Adipocyte (in vitro differentiated cells): ENCODE results near the gene CD6.
"Not testable (repeated sequence)": the region's sequence is repeated elsewhere in the genome, so short reads cannot be mapped to it uniquely, and the experiment has no call there.

ENCODE experiments used
- DNase-seq: peaks from one replicate; pipeline ENCODE4 v3.0.0-alpha.2; 2015; ENCODE audit warnings: low read depth
- H3K27me3 ChIP-seq: replicated peaks from 2 replicates; pipeline ENCODE4 v1.7.0; 2013; ENCODE audit warnings: mild to moderate bottlenecking, low read length, moderate library complexity; ENCODE audit not compliant: control insufficient read depth, insufficient read depth
- H3K36me3 ChIP-seq: 2 replicates; pipeline ENCODE4 v1.7.0; 2013; ENCODE audit warnings: low read length, mild to moderate bottlenecking, moderate library complexity; ENCODE audit not compliant: control insufficient read depth, insufficient read depth, severe bottlenecking
- H3K4me1 ChIP-seq: 2 replicates; pipeline ENCODE4 v1.7.0; 2013; ENCODE audit warnings: mild to moderate bottlenecking, low read length, moderate library complexity; ENCODE audit not compliant: control insufficient read depth, insufficient read depth
- H3K4me3 ChIP-seq: 2 replicates; pipeline ENCODE4 v1.7.0; 2013; ENCODE audit warnings: mild to moderate bottlenecking, low read length, moderate library complexity
- H3K9ac ChIP-seq: 2 replicates; pipeline ENCODE4 v1.7.0; 2013; ENCODE audit warnings: mild to moderate bottlenecking, low read length, moderate library complexity
- H3K9me3 ChIP-seq: 2 replicates; pipeline ENCODE4 v1.7.0; 2013; ENCODE audit warnings: mild to moderate bottlenecking, low read length, moderate library complexity; ENCODE audit not compliant: control insufficient read depth

CD6 gene

GRCh38 chr11:60959431-60959830 lies 12.0 kb upstream of the CD6 start:
- H3K4me3 ChIP-seq, result no peak overlapping the region
- DNase-seq, result peak; percentile 24
- H3K9ac ChIP-seq, result no peak overlapping the region
- no peaks in the 10 kb centered on the region for H3K36me3 ChIP-seq
- no peaks in the 10 kb centered on the region for H3K9me3 ChIP-seq
- H3K27me3 ChIP-seq, result no peaks in the 10 kb centered on the region
- peaks cover 18% of the 10 kb centered on the region for H3K4me1 ChIP-seq

DNA sequence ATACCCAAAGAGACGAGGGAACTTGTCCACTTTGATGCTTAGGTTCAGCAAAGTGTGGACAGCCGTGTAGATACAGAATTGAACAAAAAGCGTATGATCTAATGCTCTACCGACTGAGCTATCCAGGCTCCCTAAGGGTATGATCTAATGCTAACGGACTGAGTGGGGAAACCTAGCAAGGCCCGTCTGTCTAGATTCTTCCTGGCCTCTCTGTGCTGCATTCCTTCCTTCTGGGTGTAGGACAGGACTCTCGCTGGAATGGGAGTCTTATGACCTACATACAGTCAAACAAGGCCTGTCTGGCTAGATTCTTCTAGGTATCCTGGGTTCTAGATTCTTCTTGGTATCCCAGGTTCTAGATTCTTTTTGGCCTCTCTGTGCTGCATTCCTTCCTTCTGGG lies 11.1 kb upstream of the CD6 start:
- H3K9me3 ChIP-seq, result no peaks in the 10 kb centered on the region
- peaks cover 18% of the 10 kb centered on the region for H3K4me1 ChIP-seq
- H3K36me3 ChIP-seq, result no peaks in the 10 kb centered on the region
- H3K9ac ChIP-seq, result no peak overlapping the region
- H3K27me3 ChIP-seq, result no peaks in the 10 kb centered on the region
- no peak overlapping the region for H3K4me3 ChIP-seq
- DNase-seq, result no peak

- peaks cover 12% of the 10 kb centered on the region for H3K9me3 ChIP-seq
- no peak for DNase-seq
- H3K9ac ChIP-seq, result no peak overlapping the region
Measured at GRCh38 chr11:60964801-60965200, 6.7 kb upstream of the CD6 start.

GRCh38 chr11:60966890-60967289 lies 4.6 kb upstream of the CD6 start:
- no peaks in the 10 kb centered on the region for H3K36me3 ChIP-seq
- no peak for DNase-seq
- H3K27me3 ChIP-seq, result peaks cover 15% of the 10 kb centered on the region

More at GRCh38 chr11:60964801-60965200, 6.7 kb upstream of the CD6 start:
- peaks cover 6% of the 10 kb centered on the region for H3K4me1 ChIP-seq
- H3K4me3 ChIP-seq, result no peak overlapping the region
- H3K36me3 ChIP-seq, result no peaks in the 10 kb centered on the region
- H3K27me3 ChIP-seq, result peaks cover 10% of the 10 kb centered on the region

GRCh38 chr11:60968223-60968622 lies 3.3 kb upstream of the CD6 start:
- DNase-seq, result no peak
- no peak overlapping the region for H3K4me3 ChIP-seq
- peaks cover 25% of the 10 kb centered on the region for H3K27me3 ChIP-seq
- H3K4me1 ChIP-seq, result no peaks in the 10 kb centered on the region
- no peak overlapping the region for H3K9ac ChIP-seq
- peaks cover 12% of the 10 kb centered on the region for H3K9me3 ChIP-seq
- no peaks in the 10 kb centered on the region for H3K36me3 ChIP-seq

More at GRCh38 chr11:60966890-60967289, 4.6 kb upstream of the CD6 start:
- no peak overlapping the region for H3K9ac ChIP-seq
- no peaks in the 10 kb centered on the region for H3K4me1 ChIP-seq
- no peak overlapping the region for H3K4me3 ChIP-seq
- H3K9me3 ChIP-seq, result peaks cover 12% of the 10 kb centered on the region

- Histone ChIP-seq H3K9me3 (peaks cover 12% of the 10 kb centered on the region), H3K36me3 (no peaks in the 10 kb centered on the region), H3K4me3 (no peak overlapping the region), H3K4me1 (no peaks in the 10 kb centered on the region), H3K27me3 (peaks cover 33% of the 10 kb centered on the region), H3K9ac (no peak overlapping the region)
- DNase-seq, result peak; percentile 56
Measured at GRCh38 chr11:60970369-60970774, 1.1 kb upstream of the CD6 start.

DNA sequence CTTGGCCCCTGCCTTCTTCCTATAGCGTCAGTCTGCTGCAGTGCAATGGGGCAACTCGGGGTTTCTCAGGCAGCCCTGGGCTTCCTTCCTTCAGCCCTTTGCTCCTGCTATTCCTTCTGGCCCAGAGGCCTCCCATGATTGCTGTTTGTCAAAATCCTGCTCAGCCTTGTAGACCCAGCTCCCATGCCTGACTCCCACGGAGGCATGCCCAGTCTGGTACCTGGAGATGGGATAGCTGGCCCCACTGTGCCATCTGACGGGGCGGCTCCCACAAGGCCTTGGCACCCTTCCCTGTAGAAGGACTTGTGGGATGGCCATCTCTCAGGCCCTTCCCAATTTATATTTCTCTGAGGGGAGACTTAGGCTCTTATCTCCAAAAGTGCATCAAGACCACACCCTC lies 590 bp upstream of the CD6 start:
- no peak overlapping the region for H3K9ac ChIP-seq
- DNase-seq, result no peak
- H3K4me1 ChIP-seq, result no peaks in the 10 kb centered on the region
- H3K27me3 ChIP-seq, result peaks cover 33% of the 10 kb centered on the region
- H3K36me3 ChIP-seq, result no peaks in the 10 kb centered on the region
- H3K4me3 ChIP-seq, result no peak overlapping the region
- peaks cover 12% of the 10 kb centered on the region for H3K9me3 ChIP-seq

DNA sequence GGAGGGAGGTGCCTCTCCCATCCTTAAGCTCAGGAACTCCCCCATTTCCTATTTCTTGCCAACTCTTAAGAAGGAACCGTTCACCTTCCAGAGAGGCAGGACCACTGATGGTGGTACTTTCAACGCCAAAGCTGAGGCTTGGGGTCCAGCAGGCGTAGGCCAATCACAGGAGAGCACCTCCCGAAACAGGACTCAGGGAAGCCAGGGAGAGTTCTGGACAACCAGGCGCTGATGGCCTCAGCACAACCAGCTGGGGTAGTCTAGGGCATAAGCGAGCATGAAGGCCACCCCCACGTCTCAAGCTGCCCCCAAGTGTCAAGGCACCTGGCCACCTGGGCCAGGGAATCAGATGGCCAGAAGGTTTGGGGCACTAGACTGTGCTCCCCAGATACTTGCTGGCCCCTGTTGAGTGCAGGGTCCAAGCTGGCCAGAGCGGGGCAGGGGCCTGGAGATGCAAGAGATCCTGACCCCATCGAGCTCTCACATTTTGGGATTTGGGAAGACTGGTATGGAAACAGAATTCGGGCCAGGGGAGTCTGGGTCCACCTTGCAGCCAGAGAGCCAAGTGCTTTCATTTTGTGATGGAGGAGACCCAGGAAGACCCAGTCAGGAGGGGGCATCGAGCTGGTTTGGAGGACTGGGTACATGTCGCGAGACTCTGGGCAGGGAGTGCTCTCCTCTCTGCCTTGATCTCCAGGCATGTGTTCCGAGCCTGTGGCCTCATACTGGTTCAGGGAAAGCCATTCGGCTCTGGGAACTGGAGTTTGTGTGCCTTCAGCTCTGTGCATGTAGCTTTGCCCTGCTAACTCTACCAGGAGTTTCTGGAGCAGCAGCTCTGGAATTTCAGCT lies 926 bp downstream of the CD6 start:
- H3K9ac ChIP-seq, result no peak overlapping the region
- H3K27me3 ChIP-seq, result peaks cover 30% of the 10 kb centered on the region
- H3K4me3 ChIP-seq, result no peak overlapping the region
- no peak for DNase-seq
- H3K36me3 ChIP-seq, result no peaks in the 10 kb centered on the region
- H3K9me3 ChIP-seq, result peaks cover 12% of the 10 kb centered on the region
- H3K4me1 ChIP-seq, result no peaks in the 10 kb centered on the region

DNA sequence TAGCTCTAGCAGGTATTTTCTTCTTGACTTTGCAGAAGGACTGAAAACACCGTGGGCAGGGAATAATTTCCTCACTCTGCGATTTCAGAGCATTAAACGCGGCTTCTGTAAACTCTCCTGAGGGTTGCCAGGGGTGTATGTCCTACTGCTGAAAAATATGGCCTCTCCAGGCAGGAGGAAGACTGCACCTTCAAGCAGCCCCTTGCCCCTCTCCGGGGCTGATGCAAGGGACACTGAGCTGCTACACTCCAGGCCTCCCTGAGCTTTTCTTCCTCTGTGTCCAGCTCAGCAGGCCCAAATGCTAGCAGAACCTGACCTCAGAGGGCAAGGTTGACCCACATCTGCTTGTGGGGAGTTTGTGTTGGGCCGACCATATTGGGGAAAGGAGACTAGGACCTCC lies 2.2 kb downstream of the CD6 start:
- Histone ChIP-seq H3K9me3 (peaks cover 4% of the 10 kb centered on the region), H3K4me1 (no peaks in the 10 kb centered on the region), H3K9ac (no peak overlapping the region), H3K27me3 (peaks cover 39% of the 10 kb centered on the region), H3K4me3 (no peak overlapping the region), H3K36me3 (no peaks in the 10 kb centered on the region)
- DNase-seq, result no peak

- not testable (repeated sequence) for H3K36me3 ChIP-seq, H3K9me3 ChIP-seq, H3K4me1 ChIP-seq, H3K9ac ChIP-seq, DNase-seq, H3K4me3 ChIP-seq
- H3K27me3 ChIP-seq, result peaks cover 45% of the 10 kb centered on the region
Measured at GRCh38 chr11:60974316-60974715, 2.8 kb downstream of the CD6 start.

DNA sequence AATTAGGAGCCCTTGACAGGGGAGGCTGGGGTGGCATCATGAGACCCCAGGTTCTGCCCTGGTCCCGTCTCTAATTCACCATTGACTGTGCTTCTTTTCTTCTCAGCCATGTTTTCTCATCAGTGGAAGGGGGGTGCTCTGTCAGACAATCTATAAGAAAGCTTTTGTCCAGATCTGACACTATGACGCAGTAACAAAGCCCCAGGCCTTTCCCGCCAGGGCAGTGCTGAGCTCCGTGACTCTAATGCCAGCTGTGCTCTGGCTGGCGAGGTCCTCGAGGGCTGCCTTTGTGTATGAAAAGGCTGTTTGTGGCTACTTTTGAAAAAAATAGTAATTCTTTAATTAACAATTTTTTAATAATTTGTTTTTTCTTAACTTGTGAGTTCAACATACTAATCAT lies 3.2 kb downstream of the CD6 start:
- no peak for DNase-seq
- H3K4me3 ChIP-seq, result no peak overlapping the region
- H3K9me3 ChIP-seq, result no peaks in the 10 kb centered on the region
- H3K36me3 ChIP-seq, result no peaks in the 10 kb centered on the region
- H3K9ac ChIP-seq, result no peak overlapping the region
- H3K4me1 ChIP-seq, result no peaks in the 10 kb centered on the region
- peaks cover 45% of the 10 kb centered on the region for H3K27me3 ChIP-seq

DNA sequence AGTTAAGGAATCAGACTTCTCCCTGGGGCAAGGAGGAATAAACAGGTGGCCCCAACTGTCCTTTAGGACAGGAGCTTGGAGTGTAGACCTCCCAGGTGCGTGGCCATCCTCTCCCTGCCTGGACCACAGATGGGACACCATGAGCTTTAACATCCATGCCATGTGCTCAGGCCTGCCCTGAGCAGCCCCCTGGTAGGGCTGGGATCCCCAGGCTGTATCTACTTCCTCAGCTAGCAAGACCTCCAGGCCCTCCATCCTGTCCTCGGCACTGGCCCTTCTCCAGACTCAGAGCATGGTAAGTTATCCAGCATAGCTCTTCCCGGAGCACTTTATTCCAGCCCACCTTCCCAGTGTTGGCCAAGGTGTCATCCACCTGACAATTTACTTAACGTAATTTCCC lies 5.7 kb downstream of the CD6 start:
- Histone ChIP-seq H3K36me3 (no peaks in the 10 kb centered on the region), H3K9ac (no peak overlapping the region), H3K4me3 (no peak overlapping the region), H3K9me3 (no peaks in the 10 kb centered on the region), H3K27me3 (peaks cover 40% of the 10 kb centered on the region), H3K4me1 (no peaks in the 10 kb centered on the region)
- no peak for DNase-seq
